H9 (cell line): ENCODE measurements around the gene TBC1D24. TPM values are rescaled to one million over a fixed set of nuclear protein-coding genes. Genes with fewer than 3 reads are reported as not detected.
A peak's percentile ranks its signal among the peaks of the same experiment; 100 is the strongest.

Experiments used
- DNase-seq: peaks from one replicate; pipeline ENCODE4 v3.0.0-alpha.2; 2017
- H2AFZ ChIP-seq: one replicate; pipeline ENCODE4 v1.6.1; 2013; ENCODE audit warnings: mild to moderate bottlenecking, low read length, control low read depth, moderate library complexity
- H2AK5ac ChIP-seq: 2 replicates; pipeline ENCODE4 v1.6.1; 2013; ENCODE audit warnings: low read length, control low read depth, mixed read lengths; ENCODE audit not compliant: insufficient read length
- H2BK120ac ChIP-seq: one replicate; pipeline ENCODE4 v1.6.1; 2013; ENCODE audit warnings: low read depth, mild to moderate bottlenecking, low read length, control low read depth, inconsistent platforms; ENCODE audit not compliant: poor library complexity, severe bottlenecking
- H2BK12ac ChIP-seq: 2 replicates; pipeline ENCODE4 v1.6.1; 2013; ENCODE audit warnings: low read length, control low read depth, mixed read lengths, low read depth; ENCODE audit not compliant: insufficient read length
- H2BK15ac ChIP-seq: 2 replicates; pipeline ENCODE4 v1.6.1; 2013; ENCODE audit warnings: low read depth, low read length, control low read depth
- H2BK20ac ChIP-seq: one replicate; pipeline ENCODE4 v1.6.1; 2013; ENCODE audit warnings: low read depth, mild to moderate bottlenecking, low read length, control low read depth, inconsistent platforms; ENCODE audit not compliant: poor library complexity, severe bottlenecking
- H2BK5ac ChIP-seq: 2 replicates; pipeline ENCODE4 v1.6.1; 2013; ENCODE audit warnings: low read length, control low read depth, mixed read lengths; ENCODE audit not compliant: insufficient read length
- H3K14ac ChIP-seq: 2 replicates; pipeline ENCODE4 v1.6.1; 2013; ENCODE audit warnings: low read length, control low read depth; ENCODE audit not compliant: insufficient read depth
- H3K18ac ChIP-seq: 2 replicates; pipeline ENCODE4 v1.6.1; 2013; ENCODE audit warnings: low read depth, mild to moderate bottlenecking, mixed read lengths, low read length, control low read depth; ENCODE audit not compliant: insufficient read length
- H3K23ac ChIP-seq: 2 replicates; pipeline ENCODE4 v1.6.1; 2013; ENCODE audit warnings: low read length, control low read depth, mixed read lengths, low read depth; ENCODE audit not compliant: insufficient read length
- H3K23me2 ChIP-seq: 2 replicates; pipeline ENCODE4 v1.6.1; 2013; ENCODE audit warnings: low read depth, mild to moderate bottlenecking, mixed read lengths, low read length, control low read depth; ENCODE audit not compliant: insufficient read length, poor library complexity, severe bottlenecking
- H3K27ac ChIP-seq: 2 replicates; pipeline ENCODE4 v1.5.1; 2013; ENCODE audit warnings: low read length, control low read depth, mixed read lengths, low read depth; ENCODE audit not compliant: insufficient read length
- H3K27me3 ChIP-seq: 2 replicates; pipeline ENCODE4 v1.6.1; 2013; ENCODE audit warnings: low read length, control low read depth, inconsistent platforms; ENCODE audit not compliant: insufficient read depth
- H3K4ac ChIP-seq: 2 replicates; pipeline ENCODE4 v1.6.1; 2013; ENCODE audit warnings: low read depth, mild to moderate bottlenecking, control low read depth, inconsistent platforms, low read length, moderate library complexity
- H3K4me1 ChIP-seq: 2 replicates; pipeline ENCODE4 v1.6.1; 2013; ENCODE audit warnings: low read length, control low read depth, inconsistent platforms; ENCODE audit not compliant: insufficient read depth
- H3K4me2 ChIP-seq: 2 replicates; pipeline ENCODE4 v1.6.1; 2013; ENCODE audit warnings: low read length, control low read depth, mixed read lengths; ENCODE audit not compliant: insufficient read length, insufficient read depth
- H3K56ac ChIP-seq: 2 replicates; pipeline ENCODE4 v1.6.1; 2013; ENCODE audit warnings: low read depth, mild to moderate bottlenecking, mixed read lengths, low read length, control low read depth; ENCODE audit not compliant: insufficient read length
- H3K79me1 ChIP-seq: 2 replicates; pipeline ENCODE4 v1.6.1; 2013; ENCODE audit warnings: low read depth, mild to moderate bottlenecking, moderate library complexity, low read length, control low read depth, inconsistent platforms; ENCODE audit not compliant: insufficient read depth, poor library complexity, severe bottlenecking
- H3K79me2 ChIP-seq: 2 replicates; pipeline ENCODE4 v1.6.1; 2013; ENCODE audit warnings: low read length, control low read depth, inconsistent platforms; ENCODE audit not compliant: insufficient read depth
- H3K9ac ChIP-seq: 2 replicates; pipeline ENCODE4 v1.6.1; 2013; ENCODE audit warnings: low read length, control low read depth, mixed read lengths; ENCODE audit not compliant: insufficient read length; ENCODE audit errors: extremely low read depth
- H3K9me3 ChIP-seq: one replicate; pipeline ENCODE4 v1.6.1; 2013; ENCODE audit warnings: low read depth, low read length, inconsistent platforms; ENCODE audit not compliant: control insufficient read depth
- H3T11ph ChIP-seq: one replicate; pipeline ENCODE4 v1.6.1; 2013; ENCODE audit warnings: mild to moderate bottlenecking, low read length, control low read depth, inconsistent platforms
- H4K20me1 ChIP-seq: one replicate; pipeline ENCODE4 v1.6.1; 2013; ENCODE audit not compliant: control insufficient read depth, insufficient read length, insufficient read depth
- H4K5ac ChIP-seq: 2 replicates; pipeline ENCODE4 v1.6.1; 2013; ENCODE audit warnings: low read depth, mild to moderate bottlenecking, mixed read lengths, low read length, control low read depth; ENCODE audit not compliant: insufficient read length
- H4K8ac ChIP-seq: replicated peaks from 2 replicates; pipeline ENCODE4 v1.6.1; 2013; ENCODE audit warnings: low read length, control low read depth, mixed read lengths, low read depth; ENCODE audit not compliant: insufficient read length
- H4K91ac ChIP-seq: 2 replicates; pipeline ENCODE4 v1.6.1; 2013; ENCODE audit warnings: low read depth, mild to moderate bottlenecking, moderate library complexity, mixed read lengths, low read length, control low read depth; ENCODE audit not compliant: insufficient read length
- H3K27ac Mint-ChIP-seq, 3 experiments: 2 replicates in 2 of 3; 3 replicates in 1 of 3; pipeline ENCODE4 v1.8.0; 2020 to 2021; ENCODE audit warnings: mixed read lengths in 3 of 3, mild to moderate bottlenecking in 1 of 3, moderate library complexity in 1 of 3
- H3K27me3 Mint-ChIP-seq: 2 replicates; pipeline ENCODE4 v1.8.0; 2021; ENCODE audit warnings: low read depth, mild to moderate bottlenecking, moderate library complexity, mixed read lengths
- H3K36me3 Mint-ChIP-seq, 3 experiments: 2 replicates in 2 of 3; 3 replicates in 1 of 3; pipeline ENCODE4 v1.8.0; 2020 to 2021; ENCODE audit warnings: low read depth in 3 of 3, mixed read lengths in 3 of 3; ENCODE audit not compliant: insufficient read depth in 1 of 3
- H3K4me1 Mint-ChIP-seq, 2 experiments: 2 replicates each; pipeline ENCODE4 v1.8.0; 2020; ENCODE audit warnings: mixed read lengths in 2 of 2
- H3K4me3 Mint-ChIP-seq, 2 experiments: 2 replicates in 1 of 2; 3 replicates in 1 of 2; pipeline ENCODE4 v1.8.0; 2020 to 2021; ENCODE audit warnings: mild to moderate bottlenecking in 2 of 2, mixed read lengths in 2 of 2, moderate library complexity in 1 of 2
- H3K9me3 Mint-ChIP-seq, 2 experiments: 2 replicates in 1 of 2; 3 replicates in 1 of 2; pipeline ENCODE4 v1.8.0; 2020; ENCODE audit warnings: mild to moderate bottlenecking in 2 of 2, mixed read lengths in 2 of 2, moderate library complexity in 1 of 2
- WGBS: extraction: QIAGEN DNeasy Blood & Tissue Kit; methylation state at CpG from one replicate; pipeline ENCODE4 v1.1.7; 2013; ENCODE audit warnings: missing lambda C conversion rate, low lambda C conversion rate, mixed read lengths; ENCODE audit not compliant: insufficient read length; ENCODE audit errors: extremely low coverage; 5-methylcytosine and 5-hydroxymethylcytosine counted together
- total RNA-seq: library from RNA; stranded (reverse); gene quantifications from 2 replicates; pipeline ENCODE4 v1.2.1, GENCODE V29; 2021
- TF ChIP-seq, protein P1 (sequence below): fragments of 200-600 bp; sonication (generic); conservative IDR thresholded peaks from 3 replicates; pipeline ENCODE4 v1.8.0; 2021; ENCODE audit warnings: antibody characterized with exemption, mild to moderate bottlenecking

TBC1D24 gene
- total RNA-seq, 1 experiment from 2014 or later, result 19.0 TPM

DNA sequence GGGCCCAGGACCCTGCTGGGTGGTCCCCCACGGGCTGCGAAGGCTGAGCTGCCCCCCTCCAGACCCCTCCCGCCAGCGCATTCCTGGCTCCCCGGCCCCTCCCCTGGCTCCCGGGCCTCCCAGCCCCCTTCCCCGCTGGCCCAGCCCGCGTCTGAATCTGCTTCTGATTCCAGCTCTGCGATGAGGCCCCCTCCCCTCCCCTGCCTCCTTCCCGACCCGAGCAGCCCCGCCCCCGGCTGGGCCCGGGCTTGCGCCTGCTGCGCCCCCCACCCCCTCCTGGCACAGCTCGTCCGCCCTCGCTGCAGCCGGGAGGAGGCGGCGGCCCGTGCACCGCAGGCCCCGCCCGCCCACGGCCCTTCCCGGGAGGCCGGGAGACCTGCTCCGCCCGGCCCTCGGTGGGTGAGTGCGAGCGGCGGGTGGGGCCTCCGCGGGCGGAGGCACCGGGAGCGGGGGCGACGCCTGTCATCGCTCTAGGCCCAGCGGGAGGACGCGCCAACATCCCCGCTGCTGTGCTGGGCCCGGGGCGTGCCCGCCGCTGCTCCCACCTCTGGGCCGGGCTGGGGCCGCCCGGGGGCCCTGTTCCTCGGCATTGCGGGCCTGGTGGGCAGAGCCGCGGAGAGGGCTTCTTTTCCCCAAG, 3.8 kb upstream of the TBC1D24 start, which contains the start of gene NTN3:
TSS of gene NTN3 (plus strand) at position 282 of the 637 bp plus-strand sequence. CDS start 405 bp downstream, outside the sequence.
- H3K18ac ChIP-seq, result no peak within 1 kb of the TSS
- peaks cover 40% of the 10 kb centered on the region for H3K27me3 Mint-ChIP-seq
- H3K4me2 ChIP-seq, result peak within 1 kb of the TSS; percentile 8
- H2BK20ac ChIP-seq, result no peak within 1 kb of the TSS
- H2BK12ac ChIP-seq, result no peak within 1 kb of the TSS
- no peak within 1 kb of the TSS for H4K5ac ChIP-seq
- no peak within 1 kb of the TSS for H3K27ac ChIP-seq
- DNase-seq, result peak; percentile 67
- no CpG with 5 or more reads among the region's 59 CpGs for WGBS
- no peaks in the 10 kb centered on the region for H3K79me2 ChIP-seq
- no peak within 1 kb of the TSS for H3K14ac ChIP-seq
- H3K36me3 Mint-ChIP-seq, result no peaks in the 10 kb centered on the region
- no peak within 1 kb of the TSS for H2BK120ac ChIP-seq
- H3K4me1 ChIP-seq, result no peaks in the 10 kb centered on the region
- no peak within 1 kb of the TSS for H2BK5ac ChIP-seq
- no peak within 1 kb of the TSS for H2AK5ac ChIP-seq
- H3T11ph ChIP-seq, result no peak within 1 kb of the TSS
- no peak within 1 kb of the TSS for H3K4ac ChIP-seq
- H4K8ac ChIP-seq, result no peak within 1 kb of the TSS
- no peak within 1 kb of the TSS for H2AFZ ChIP-seq
- H3K56ac ChIP-seq, result no peak within 1 kb of the TSS
- H3K9me3 ChIP-seq, result no peaks in the 10 kb centered on the region
- no peaks in the 10 kb centered on the region for H3K79me1 ChIP-seq
- H3K27me3 ChIP-seq, result peaks cover 18% of the 10 kb centered on the region; the same call in 1 of the 2 replicates
- H3K27ac Mint-ChIP-seq, result no peak within 1 kb of the TSS
- TF ChIP-seq, protein P1, sequence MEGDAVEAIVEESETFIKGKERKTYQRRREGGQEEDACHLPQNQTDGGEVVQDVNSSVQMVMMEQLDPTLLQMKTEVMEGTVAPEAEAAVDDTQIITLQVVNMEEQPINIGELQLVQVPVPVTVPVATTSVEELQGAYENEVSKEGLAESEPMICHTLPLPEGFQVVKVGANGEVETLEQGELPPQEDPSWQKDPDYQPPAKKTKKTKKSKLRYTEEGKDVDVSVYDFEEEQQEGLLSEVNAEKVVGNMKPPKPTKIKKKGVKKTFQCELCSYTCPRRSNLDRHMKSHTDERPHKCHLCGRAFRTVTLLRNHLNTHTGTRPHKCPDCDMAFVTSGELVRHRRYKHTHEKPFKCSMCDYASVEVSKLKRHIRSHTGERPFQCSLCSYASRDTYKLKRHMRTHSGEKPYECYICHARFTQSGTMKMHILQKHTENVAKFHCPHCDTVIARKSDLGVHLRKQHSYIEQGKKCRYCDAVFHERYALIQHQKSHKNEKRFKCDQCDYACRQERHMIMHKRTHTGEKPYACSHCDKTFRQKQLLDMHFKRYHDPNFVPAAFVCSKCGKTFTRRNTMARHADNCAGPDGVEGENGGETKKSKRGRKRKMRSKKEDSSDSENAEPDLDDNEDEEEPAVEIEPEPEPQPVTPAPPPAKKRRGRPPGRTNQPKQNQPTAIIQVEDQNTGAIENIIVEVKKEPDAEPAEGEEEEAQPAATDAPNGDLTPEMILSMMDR, result no peak
- no peak within 1 kb of the TSS for H3K9ac ChIP-seq
- no peak within 1 kb of the TSS for H4K91ac ChIP-seq
- H3K9me3 Mint-ChIP-seq, result no peaks in the 10 kb centered on the region
- peaks cover 25 to 30% of the 10 kb centered on the region in 2 experiments for H3K4me1 Mint-ChIP-seq
- peaks cover 15% of the 10 kb centered on the region for H3K23me2 ChIP-seq
- no peaks in the 10 kb centered on the region for H4K20me1 ChIP-seq
- H3K23ac ChIP-seq, result no peak within 1 kb of the TSS
- H3K4me3 Mint-ChIP-seq, result peak within 1 kb of the TSS; percentile 17 to 56; a peak in 4 of 5 replicates
- no peak within 1 kb of the TSS for H2BK15ac ChIP-seq
